HG03571 (cell line): Measurements from ENCODE around the gene TCEANC2.
"Not testable (repeated sequence)": the region's sequence is repeated elsewhere in the genome, so short reads cannot be mapped to it uniquely, and the experiment has no call there.

Experiments used
- ATAC-seq: cut with Tn5 transposase; IDR thresholded peaks from one replicate; pipeline ENCODE4 v1.9.1; 2021; ENCODE audit not compliant: unreplicated experiment

The TCEANC2 gene

DNA sequence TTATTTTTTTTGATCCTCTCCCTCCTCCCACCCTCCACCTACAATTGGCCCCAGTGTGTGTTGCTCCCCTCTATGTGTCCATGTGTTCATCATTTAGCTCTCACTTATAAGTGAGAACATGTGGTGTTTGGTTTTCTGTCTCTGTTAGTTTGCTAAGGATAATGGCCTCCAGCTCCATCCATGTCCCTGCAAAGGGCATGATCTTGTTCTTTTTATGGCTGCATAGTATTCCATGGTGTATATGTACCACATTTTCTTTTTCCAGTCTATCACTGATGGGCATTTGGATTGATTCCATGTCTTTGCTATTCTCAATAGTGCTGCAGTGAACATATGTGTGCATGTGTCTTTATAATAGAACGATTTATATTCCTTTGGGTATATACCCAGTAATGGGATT is 28.6 kb upstream of the TCEANC2 start:
- not testable (repeated sequence) for ATAC-seq

- no peak for ATAC-seq
These were observed 25.6 kb upstream of the TCEANC2 start for GRCh38 chr1:54027848-54028247.

DNA sequence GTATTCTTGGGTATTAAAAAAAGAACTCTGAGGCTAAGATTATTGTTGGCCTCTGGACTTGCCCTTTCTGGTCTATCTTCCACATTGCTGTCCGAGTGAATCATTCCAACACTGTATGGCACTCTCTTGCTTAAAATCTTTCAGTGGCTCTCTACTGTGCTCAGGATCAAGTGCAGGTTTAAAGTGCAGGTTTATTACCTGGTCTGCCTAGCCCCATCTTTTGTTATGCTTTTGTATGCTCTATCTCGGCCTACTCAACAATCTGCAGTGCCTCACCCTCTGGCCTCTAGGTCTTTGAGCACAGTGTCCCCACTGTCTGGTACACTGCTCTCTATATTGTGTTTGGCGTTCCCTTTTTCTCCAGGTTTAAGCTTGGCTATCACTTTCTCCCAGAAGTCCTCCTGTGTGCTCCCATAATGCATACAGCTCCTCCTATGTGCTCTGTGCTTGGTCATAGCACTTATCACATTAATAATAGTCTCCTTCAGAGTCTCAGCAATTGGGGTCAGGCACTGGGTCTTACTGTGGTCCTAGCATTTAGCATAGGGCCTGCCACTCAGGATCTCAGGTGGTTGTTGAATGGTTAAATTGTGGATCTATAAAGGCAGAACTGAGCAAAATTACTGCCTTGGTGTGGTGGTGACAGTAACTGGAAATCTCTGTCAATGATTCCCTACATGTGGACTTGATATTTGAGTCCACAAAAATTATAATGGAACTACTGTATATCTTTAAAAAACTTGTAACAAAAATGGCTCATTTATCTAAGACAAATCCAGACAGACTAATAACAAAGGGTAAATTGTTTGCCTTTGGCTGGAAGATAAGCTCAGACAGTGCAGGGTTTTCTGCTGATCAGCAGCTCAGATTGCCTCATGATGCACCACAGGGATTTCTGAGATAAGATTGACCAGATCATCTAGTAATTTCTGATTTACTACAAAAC is 24.8 kb upstream of the TCEANC2 start:
- no peak for ATAC-seq

GRCh38 chr1:54037476-54037875 is 15.9 kb upstream of the TCEANC2 start:
- ATAC-seq: no peak

- no peak for ATAC-seq
These were observed 11.6 kb upstream of the TCEANC2 start for GRCh38 chr1:54041806-54042205.

- no peak for ATAC-seq
These were observed 7.9 kb upstream of the TCEANC2 start for GRCh38 chr1:54045496-54045895.

DNA sequence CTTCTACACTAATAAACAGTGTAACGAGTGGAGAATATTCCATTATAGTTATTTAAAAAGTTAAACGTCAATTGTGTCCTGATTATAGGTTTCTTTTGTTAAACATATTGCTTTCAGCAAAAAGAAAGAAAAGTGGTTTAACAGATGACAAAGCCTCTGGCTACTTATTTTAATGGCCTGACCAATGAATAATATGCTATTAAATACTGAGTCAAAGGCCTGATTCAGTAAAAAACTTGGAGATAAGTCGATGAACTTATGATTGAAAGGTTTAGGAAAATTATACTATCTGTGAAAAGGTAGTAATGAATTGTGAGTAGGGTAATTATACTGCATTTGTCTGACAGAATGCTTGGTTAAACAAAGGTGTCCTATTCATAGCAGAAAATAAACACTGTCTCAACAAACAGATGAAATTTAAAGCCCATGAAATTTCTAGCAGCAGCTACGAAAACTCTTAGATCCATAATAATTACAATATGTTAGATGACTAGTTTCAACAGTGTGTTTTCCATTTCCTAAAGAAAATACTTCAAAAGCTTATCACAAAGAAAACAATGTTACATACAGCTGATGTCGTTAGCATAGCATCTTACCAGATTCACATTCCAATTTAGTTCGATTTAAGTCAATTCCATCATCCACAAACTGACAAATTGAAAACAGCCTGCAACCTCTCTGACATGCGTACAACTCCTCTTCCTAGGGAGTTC is 6.6 kb upstream of the TCEANC2 start:
- ATAC-seq: no peak

DNA sequence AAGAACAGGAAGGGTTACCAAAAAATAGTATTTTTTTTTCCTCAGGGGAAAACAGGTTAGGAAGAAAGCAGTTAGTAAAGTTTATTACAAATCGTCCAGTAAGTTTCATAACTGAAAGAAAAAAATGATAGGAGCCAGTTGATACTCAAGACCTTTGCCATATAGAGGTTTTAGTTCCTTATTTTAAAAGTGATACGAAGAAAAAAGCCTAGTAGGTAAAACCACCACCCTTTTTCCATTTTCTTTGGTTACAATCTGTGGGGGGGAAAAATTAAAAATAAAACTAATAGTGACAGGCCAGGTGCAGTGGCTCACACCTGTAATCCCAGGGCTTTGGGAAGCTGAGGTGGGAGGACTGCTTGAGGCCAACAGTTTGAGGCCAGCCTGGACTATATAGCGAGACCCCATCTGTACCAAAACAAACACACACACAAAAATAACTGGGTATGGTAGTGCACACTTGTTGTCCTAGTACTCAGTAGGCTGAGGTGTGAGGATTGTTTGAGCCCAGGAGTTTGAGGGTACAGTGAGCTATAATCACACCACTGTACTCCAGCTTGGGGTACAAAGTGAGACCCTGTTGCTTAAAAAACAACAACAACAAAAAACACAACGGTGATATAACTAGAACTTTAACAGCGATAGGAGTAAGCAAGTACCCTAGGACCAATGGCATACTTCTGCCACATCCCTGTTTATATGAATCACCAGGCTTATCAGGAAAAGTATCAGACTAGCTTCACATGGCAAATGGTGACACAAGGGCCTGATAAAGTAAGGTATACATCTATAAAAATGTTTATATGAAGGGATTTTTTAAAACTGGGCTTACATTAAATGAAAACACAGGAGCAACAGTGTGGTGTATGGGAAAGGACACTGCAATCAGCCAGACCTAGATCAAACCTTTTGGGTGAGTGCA is 5.8 kb upstream of the TCEANC2 start:
- no peak for ATAC-seq

- ATAC-seq: not testable (repeated sequence)
These were observed 3.0 kb upstream of the TCEANC2 start for GRCh38 chr1:54050435-54050834.

- ATAC-seq: no peak
These were observed 1.4 kb upstream of the TCEANC2 start for GRCh38 chr1:54051933-54052430.

- peak; percentile 14 for ATAC-seq
These were observed 926 bp upstream of the TCEANC2 start for GRCh38 chr1:54052431-54052933.

DNA sequence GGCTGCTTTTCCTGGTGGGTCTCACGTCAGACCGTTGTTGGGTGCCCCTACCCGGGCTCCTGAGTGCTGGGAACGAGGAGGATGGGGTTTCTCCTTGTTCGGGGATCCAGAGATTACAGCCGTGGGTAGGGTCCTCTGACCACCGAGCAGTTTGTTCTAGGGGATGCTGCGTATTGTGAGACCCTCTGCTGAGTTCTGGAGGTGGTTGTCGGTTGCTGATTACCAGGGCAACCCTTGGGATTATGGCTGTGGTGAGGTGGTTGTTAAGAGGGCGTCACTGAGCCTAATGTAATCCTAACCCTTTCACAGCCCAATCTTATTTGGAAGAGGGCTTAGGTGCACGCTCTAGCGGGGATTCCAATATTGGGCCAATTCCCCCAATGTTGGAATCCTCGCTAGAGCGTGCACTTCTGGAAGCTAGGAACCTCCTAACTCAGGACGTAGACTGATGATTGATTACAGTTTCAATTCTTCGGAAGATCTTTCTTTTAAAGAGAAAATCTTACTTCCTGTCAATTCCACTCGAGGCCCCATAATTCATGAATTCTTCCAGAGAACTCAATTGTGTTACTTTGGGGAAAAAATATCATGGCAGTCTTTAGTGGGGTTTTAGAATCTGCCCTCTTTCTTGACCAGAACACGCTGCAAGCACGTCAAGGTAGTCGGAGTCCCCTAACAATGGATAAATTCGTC is 483 bp downstream of the TCEANC2 start:
- no peak for ATAC-seq

DNA sequence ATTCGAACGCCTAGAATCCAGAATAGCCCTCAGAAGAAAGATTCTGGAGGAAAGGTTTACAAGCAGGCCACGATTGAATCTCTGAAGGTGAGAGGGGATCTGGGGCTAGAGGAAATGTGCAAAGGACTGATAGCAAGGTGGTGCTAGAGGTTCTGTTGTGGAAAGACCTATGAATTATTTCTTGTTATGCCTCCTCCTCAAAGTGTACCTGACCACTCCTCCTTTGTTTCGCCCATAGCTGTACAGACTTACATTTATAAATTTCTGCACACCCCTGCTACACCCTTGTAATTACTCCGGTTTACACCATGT is 986 bp downstream of the TCEANC2 start:
- no peak for ATAC-seq

DNA sequence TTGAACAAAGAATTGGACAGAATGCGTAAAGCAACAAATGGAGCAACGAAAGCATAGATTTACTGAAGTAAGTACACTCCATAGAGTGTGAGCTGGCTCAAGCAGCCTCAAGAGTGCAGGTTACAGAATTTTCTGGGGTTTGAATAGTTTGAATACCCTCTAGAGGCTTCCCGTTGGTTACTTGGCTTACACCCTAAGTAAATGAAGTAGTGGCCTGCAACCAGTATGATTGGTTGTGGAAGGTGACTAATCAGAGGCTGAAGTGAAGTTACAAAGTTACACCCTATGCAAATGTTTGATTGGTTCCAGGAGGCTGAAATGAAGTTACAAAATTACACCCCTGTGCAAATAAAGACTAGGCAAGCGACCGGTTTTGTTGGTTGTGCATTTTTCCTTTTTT is 10.9 kb downstream of the TCEANC2 start:
- no peak for ATAC-seq

DNA sequence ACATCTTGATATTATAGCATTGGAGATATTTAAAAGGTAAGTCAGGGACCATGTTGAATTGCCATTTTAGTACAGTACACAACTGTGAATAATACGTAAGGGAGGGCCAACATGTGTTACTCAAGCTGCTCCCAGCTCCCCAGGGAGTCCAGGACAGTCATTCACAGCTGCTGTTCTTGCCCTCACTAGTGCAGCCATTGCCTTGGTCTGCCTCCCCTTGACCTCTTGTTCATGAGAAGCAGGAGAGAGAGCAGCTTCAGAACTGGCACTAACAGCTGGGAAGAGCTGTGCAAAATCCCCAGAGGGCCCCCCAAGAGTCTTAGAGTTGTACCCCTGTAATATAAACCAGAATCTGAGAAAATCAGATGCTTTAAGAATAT is 16.4 kb downstream of the TCEANC2 start:
- ATAC-seq: no peak

GRCh38 chr1:54070171-54070837 is 16.9 kb downstream of the TCEANC2 start:
- ATAC-seq: no peak

DNA sequence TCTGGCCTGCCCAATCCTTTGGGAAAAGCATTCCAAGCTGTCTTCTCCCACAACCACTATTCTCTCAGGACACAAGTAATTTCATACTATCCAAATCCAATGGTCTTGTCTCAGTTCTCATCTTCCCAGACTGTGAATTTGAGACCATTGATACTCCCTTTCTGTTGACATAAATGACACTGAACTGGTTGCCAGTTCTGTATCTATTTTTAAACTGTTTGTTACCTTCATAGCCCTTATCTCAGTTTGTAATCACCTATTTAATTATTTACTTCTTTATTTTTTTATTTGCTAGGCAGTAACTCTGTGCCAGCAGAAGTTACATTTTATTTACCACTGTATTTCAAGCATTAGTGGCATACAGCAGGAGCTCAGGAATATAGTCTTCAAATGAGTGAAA is 24.0 kb downstream of the TCEANC2 start:
- no peak for ATAC-seq

GRCh38 chr1:54080598-54081049 is 27.2 kb downstream of the TCEANC2 start:
- ATAC-seq: no peak
